Left ventricle myocardium inferior (tissue), 1 donor: ENCODE measurements around the gene HSF2BP. TPM values are rescaled to one million over a fixed set of nuclear protein-coding genes. Genes with fewer than 3 reads are reported as not detected.

ENCODE experiments used
- DNase-seq: peaks from one replicate; pipeline ENCODE4 v3.0.0-alpha.2; 2020
- H3K27ac ChIP-seq: fragments of 200-600 bp; replicated peaks from 2 replicates; pipeline ENCODE4 v1.8.0; 2021
- H3K27me3 ChIP-seq: fragments of 200-600 bp; 2 replicates; pipeline ENCODE4 v1.8.0; 2021; ENCODE audit warnings: low read depth
- H3K36me3 ChIP-seq: fragments of 200-600 bp; 2 replicates; pipeline ENCODE4 v1.8.0; 2021
- H3K4me1 ChIP-seq: fragments of 200-600 bp; 2 replicates; pipeline ENCODE4 v1.8.0; 2021
- H3K4me3 ChIP-seq: fragments of 200-600 bp; 2 replicates; pipeline ENCODE4 v1.8.0; 2021; ENCODE audit warnings: mild to moderate bottlenecking, moderate library complexity
- H3K9me3 ChIP-seq: fragments of 200-600 bp; replicated peaks from 2 replicates; pipeline ENCODE4 v1.8.0; 2021
- intact Hi-C: fragments of 100-400 bp; cut with micrococcal nuclease; formaldehyde crosslinking; loops from one replicate; pipeline ENCODE4 v1.11.0; 2022
- total RNA-seq: library from RNA; stranded (reverse); fragmentation: NEBNext Ultra II Directional; extraction: Animal tissue kit (Norgen Biotek cat#: 25700); gene quantifications from one replicate; pipeline ENCODE4 v1.2.1, GENCODE V29; 2021
- TF ChIP-seq, protein P1 (sequence below): fragments of 200-600 bp; IDR thresholded peaks from 2 replicates; pipeline ENCODE4 v1.8.0; 2021; ENCODE audit warnings: antibody characterized with exemption, mild to moderate bottlenecking, borderline replicate concordance
- donor health status: DM: no; HTN: yes; CAD: no; lungs with severe emphysema.

Gene HSF2BP
- total RNA-seq, 1 donor from 2014 or later, result 0.16 TPM

- H3K9me3 ChIP-seq, result peaks cover 4% of the 10 kb centered on the region
- intact Hi-C loops, result loop anchor here (10.0 kb wide), 1 partner anchor 95 kb away; no protein-coding TSS in a partner anchor
- no peaks in the 10 kb centered on the region for H3K27me3 ChIP-seq
- no peak for DNase-seq
- no peak overlapping the region for H3K27ac ChIP-seq
- TF ChIP-seq, protein P1, sequence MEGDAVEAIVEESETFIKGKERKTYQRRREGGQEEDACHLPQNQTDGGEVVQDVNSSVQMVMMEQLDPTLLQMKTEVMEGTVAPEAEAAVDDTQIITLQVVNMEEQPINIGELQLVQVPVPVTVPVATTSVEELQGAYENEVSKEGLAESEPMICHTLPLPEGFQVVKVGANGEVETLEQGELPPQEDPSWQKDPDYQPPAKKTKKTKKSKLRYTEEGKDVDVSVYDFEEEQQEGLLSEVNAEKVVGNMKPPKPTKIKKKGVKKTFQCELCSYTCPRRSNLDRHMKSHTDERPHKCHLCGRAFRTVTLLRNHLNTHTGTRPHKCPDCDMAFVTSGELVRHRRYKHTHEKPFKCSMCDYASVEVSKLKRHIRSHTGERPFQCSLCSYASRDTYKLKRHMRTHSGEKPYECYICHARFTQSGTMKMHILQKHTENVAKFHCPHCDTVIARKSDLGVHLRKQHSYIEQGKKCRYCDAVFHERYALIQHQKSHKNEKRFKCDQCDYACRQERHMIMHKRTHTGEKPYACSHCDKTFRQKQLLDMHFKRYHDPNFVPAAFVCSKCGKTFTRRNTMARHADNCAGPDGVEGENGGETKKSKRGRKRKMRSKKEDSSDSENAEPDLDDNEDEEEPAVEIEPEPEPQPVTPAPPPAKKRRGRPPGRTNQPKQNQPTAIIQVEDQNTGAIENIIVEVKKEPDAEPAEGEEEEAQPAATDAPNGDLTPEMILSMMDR, result no peak
- no peak overlapping the region for H3K4me3 ChIP-seq
- peaks cover 56% of the 10 kb centered on the region for H3K36me3 ChIP-seq
- peaks cover under 1% of the 10 kb centered on the region for H3K4me1 ChIP-seq
Observed at GRCh38 chr21:43669828-43670605, 10.7 kb upstream of the HSF2BP start.

DNA sequence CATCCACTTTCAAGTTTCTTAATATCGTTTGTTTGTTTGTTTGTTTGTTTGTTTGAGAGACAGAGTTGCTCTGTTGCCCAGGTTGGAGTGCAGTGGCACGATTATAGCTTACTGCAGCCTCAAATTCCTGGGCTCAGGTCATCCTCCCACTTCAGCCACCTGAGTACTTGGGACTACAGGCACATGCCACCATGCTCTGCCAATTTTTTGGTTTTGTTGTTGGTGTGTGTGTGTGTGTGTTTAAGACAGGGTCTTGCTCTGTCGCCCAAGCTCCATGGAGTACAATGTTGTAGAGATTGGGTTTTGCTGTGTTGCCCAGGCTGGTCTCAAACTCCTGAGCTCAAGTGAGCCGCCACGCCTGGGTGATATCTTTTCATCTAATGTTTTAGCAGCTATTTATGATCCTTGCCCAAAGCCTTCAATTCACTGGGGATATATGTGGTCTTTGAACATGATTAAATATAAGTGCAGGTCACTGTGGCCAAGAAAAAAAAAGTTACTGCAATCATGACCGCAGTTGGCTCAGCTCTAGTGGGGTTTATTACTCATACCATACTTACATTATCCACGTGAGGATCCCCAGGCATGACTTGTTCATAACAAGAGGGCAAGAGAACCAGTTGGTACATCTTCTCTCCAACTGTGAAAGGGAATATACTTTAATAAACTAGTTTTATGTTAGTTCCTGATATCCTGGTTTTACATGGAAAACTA lies 8.1 kb upstream of the HSF2BP start:
- DNase-seq, result no peak
- no peak overlapping the region for H3K4me3 ChIP-seq
- no peak overlapping the region for H3K27ac ChIP-seq
- intact Hi-C loops, result no loop called here
- peaks cover 45% of the 10 kb centered on the region for H3K36me3 ChIP-seq
- no peaks in the 10 kb centered on the region for H3K27me3 ChIP-seq
- H3K4me1 ChIP-seq, result peaks cover 11% of the 10 kb centered on the region
- TF ChIP-seq, protein P1, result no peak
- peaks cover 4% of the 10 kb centered on the region for H3K9me3 ChIP-seq

DNA sequence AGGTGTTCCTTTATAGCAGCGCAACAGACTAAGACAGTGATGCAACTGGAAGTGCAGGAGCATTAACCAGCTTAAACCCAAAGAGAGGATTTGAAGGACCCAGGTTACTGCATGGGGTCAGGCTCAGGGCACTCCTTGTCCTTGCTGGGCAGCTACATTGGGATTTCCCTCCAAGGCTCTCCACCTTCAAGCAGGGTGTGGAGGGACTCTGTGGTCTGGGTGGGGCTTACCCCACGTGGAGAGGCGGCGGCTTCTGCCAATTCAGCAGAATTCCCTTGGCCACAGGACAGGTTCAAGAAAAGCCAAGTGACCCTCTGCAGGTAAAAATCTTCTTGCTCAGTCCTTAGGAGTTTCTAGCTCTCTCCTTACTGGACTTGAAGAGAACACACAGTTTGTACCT lies 6.6 kb upstream of the HSF2BP start:
- H3K36me3 ChIP-seq, result peaks cover 37% of the 10 kb centered on the region
- H3K27me3 ChIP-seq, result no peaks in the 10 kb centered on the region
- intact Hi-C loops, result no loop called here
- peaks cover 4% of the 10 kb centered on the region for H3K9me3 ChIP-seq
- H3K4me3 ChIP-seq, result no peak overlapping the region
- TF ChIP-seq, protein P1, result no peak
- no peak overlapping the region for H3K27ac ChIP-seq
- H3K4me1 ChIP-seq, result peaks cover 19% of the 10 kb centered on the region
- no peak for DNase-seq

GRCh38 chr21:43664358-43664757 lies 5.1 kb upstream of the HSF2BP start:
- H3K4me1 ChIP-seq, result peaks cover 34% of the 10 kb centered on the region
- H3K27ac ChIP-seq, result no peak overlapping the region
- no peak for DNase-seq
- no peaks in the 10 kb centered on the region for H3K27me3 ChIP-seq
- TF ChIP-seq, protein P1, result no peak
- H3K9me3 ChIP-seq, result peaks cover 4% of the 10 kb centered on the region
- intact Hi-C loops, result no loop called here
- no peak overlapping the region for H3K4me3 ChIP-seq
- peaks cover 24% of the 10 kb centered on the region for H3K36me3 ChIP-seq

DNA sequence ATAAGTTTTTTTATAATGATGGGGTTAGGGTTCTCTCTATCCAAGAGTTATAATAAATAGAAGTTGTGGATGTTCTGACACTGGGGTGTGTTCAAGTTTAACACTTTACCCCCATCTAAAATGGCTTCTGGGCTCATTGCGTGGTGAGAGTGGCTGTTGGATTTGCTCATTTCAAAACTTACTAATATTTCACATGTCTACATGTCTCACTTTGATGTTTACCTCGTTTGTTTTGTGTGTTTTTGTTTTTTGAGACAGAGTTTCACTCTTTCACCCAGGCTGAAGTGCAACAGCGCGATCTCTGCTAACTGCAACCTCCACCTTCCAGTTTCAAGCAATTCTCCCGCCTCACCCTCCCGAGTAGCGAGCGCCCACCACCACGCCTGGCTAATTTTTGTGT lies 3.7 kb upstream of the HSF2BP start:
- Histone ChIP-seq H3K27me3 (no peaks in the 10 kb centered on the region), H3K27ac (no peak overlapping the region), H3K36me3 (peaks cover 24% of the 10 kb centered on the region), H3K9me3 (peaks cover 4% of the 10 kb centered on the region), H3K4me3 (no peak overlapping the region), H3K4me1 (peaks cover 44% of the 10 kb centered on the region)
- TF ChIP-seq, protein P1, result no peak
- intact Hi-C loops, result no loop called here
- DNase-seq, result no peak
